Activated CD8-positive, alpha-beta memory T cell treated with anti-CD3 and anti-CD28 coated beads for 4 hours (primary cell): ENCODE measurements around the gene DCST1.

Experiments used
- DNase-seq, 2 donors: peaks; one replicate each; pipeline ENCODE4 v3.0.0-alpha.2; 2020; ENCODE audit warnings: low read depth in 2 of 2

Gene DCST1

DNA sequence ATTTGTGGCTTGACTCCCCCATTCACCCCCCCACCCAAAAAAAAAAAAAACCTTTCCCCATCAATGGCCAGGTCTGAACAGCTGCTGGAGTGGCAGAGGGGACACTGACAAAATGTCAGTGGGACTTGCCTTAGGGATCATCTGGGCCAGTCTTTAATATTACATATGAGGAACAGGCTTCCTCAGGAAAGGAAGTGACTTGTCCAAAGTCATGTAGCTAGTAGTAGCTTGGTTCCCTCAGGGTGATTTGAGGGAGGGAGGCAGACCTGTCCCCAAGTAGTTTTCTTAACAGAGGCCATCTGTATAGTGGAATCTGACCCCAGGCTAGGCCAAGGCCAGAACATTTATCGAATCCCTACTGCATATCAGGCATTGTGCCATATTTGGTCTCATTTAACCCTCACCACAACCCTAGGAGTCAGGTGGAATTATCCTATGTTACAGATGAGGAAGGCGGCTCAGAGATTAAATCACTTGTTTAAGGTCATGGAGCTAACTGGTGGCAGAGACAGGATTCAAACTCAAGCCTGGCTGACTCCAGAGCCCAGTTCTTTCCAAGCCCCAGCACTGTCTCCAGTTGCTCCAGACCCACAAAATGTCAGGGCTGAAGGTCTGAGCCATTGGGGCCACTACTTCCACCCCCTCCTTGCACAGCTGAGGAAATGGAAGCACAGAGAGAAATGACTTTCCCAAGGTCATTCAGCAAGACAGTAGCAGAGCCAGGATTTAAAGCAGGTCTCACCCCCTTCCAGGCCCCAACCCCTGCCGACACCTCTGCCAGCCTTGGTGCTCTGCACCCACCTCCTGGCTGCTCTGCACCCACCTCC, 20.6 kb upstream of the DCST1 start:
- no peak for DNase-seq

DNA sequence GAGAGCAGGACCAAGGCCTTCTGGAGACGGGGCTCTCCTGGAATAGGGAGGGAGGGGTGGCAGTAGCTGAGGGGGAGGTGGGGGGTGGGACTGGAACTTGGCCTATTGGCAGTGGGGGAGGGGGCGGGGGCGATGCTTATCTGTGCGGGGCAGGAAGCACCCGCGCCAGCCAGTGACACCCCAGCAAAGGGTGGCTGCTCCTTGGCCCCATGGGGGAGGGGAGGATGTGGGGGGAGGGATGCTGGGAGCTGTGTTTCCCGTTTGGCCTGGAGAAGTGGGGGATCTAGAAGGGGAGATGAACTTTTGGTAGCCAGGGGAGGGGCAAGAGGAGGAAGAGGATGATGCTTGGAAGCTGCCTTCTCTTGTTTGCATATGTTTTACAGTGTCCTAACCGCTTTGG, 20.0 kb upstream of the DCST1 start:
- no peak for DNase-seq

DNA sequence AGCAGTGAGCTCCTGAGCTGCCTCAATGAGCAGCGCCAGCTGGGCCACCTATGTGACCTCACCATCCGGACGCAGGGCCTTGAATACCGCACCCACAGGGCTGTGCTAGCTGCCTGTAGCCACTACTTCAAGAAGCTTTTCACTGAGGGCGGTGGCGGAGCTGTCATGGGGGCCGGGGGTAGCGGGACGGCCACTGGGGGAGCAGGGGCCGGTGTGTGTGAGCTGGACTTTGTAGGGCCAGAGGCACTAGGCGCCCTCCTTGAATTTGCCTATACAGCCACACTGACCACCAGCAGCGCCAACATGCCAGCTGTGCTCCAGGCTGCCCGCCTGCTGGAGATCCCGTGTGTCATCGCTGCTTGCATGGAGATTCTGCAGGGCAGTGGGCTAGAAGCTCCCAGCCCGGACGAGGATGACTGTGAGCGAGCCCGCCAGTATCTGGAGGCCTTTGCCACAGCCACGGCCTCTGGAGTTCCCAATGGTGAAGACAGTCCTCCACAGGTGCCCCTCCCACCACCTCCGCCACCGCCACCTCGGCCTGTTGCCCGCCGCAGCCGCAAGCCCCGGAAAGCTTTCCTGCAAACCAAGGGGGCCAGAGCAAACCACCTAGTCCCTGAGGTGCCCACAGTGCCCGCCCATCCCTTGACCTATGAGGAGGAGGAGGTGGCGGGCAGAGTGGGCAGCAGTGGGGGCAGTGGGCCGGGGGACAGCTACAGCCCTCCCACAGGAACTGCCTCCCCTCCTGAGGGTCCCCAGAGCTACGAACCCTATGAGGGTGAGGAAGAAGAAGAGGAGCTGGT, 18.7 kb upstream of the DCST1 start:
- no peak for DNase-seq

DNA sequence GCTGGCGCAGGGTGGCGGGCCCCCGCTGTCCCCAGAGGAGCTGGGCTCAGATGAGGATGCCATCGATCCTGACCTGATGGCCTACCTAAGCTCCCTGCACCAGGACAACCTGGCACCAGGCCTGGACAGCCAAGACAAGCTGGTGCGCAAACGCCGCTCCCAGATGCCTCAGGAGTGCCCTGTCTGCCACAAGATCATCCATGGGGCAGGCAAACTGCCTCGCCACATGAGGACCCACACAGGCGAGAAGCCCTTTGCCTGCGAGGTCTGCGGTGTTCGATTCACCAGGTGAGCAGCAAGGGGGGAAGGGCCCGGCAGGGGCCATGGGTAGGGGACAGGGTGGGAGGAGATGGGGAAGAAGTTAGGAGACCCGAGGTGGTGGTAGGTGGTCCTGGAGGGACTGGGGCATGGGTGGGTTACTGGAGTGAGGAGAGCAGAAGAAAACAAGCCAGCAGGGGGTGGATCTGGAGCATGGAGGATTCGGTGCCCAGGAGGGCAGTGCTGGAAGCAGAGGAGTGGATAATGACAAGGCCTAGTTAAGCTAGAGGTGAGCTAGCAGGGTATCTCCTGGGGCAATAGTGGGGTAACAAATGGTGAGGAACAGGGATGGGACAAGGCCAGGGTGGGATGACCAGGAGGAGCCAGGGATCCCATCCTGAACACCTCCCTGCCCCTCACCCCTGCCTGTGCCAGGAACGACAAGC, 17.9 kb upstream of the DCST1 start:
- no peak for DNase-seq

DNA sequence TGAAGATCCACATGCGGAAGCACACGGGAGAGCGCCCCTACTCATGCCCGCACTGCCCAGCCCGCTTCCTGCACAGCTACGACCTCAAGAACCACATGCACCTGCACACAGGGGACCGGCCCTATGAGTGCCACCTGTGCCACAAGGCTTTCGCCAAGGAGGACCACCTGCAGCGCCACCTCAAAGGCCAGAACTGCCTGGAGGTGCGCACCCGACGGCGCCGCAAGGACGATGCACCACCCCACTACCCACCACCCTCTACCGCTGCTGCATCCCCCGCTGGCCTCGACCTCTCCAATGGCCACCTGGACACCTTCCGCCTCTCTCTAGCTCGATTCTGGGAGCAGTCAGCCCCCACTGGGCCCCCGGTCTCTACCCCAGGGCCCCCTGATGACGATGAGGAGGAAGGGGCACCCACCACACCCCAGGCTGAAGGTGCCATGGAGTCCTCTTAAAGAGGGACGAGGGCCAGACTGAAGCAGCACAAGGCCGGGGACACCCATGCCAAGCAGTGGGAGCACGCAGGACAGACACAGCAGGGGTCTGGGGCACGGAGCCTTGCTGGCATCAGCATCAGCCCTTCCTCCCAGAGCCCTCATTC, 17.3 kb upstream of the DCST1 start:
- DNase-seq = no peak

DNA sequence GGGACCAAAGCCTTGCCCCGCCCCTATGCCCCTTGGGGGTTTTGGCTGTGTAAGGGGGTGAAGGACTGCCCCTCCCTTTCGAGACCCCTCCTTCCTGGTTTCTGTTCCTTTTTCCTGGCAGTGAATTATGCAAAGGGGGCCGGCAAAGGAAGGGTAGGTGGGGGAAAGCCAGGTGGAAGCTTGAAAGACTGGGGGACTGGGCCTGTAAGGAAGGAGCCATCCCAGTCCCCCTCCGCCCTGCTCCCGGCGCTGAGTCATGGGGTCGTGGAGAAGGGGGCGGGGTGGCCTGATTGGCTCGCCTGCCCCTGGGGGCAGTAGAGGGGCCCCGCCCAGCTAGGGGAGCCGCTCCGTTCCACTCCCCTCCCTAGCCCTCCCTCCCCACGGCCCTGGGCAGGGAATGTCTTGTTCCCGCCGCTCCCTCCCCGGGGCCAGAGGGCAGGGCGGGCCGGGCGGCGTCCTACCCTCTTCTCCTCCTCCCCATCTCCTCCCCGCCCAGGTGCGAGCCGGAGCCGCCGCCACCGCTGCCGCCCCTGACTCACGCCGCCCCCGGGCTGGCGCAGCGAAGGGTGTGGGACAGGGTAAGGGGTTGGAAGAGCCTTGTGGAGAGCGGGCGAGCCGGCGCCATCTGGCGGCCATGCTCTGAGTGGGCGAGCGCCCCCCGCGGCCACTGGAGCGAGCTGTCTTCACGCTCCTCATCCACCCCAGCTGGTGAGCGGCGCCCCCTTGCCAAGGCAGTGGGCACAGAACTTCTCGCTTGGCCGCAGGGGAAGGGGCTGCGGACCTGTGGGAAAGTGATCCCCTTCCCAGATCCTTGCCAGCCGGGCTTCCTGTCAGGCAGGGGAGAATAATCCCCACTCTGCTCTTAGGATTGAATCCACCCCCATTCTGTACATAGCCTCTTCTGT, 16.3 kb upstream of the DCST1 start:
- DNase-seq = peak; percentile 84

DNA sequence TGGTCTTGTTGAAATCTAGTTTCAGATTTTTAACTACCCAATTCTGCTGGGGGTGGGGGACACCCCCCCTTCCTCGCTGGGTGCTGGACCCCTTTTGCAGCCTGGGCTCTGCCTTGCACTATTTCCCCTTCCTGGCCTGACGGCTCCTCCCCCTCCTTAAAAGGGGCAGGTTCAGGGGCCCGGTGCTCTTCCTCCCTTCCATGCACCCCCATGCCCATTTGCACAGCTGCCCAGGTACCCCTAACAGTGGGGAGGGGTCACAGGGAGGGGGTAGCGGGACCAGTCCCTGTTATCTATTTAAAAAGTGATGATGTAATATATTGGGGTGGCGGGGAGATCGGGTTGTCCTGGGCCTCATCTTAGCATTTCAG, 15.7 kb upstream of the DCST1 start:
- no peak for DNase-seq

DNA sequence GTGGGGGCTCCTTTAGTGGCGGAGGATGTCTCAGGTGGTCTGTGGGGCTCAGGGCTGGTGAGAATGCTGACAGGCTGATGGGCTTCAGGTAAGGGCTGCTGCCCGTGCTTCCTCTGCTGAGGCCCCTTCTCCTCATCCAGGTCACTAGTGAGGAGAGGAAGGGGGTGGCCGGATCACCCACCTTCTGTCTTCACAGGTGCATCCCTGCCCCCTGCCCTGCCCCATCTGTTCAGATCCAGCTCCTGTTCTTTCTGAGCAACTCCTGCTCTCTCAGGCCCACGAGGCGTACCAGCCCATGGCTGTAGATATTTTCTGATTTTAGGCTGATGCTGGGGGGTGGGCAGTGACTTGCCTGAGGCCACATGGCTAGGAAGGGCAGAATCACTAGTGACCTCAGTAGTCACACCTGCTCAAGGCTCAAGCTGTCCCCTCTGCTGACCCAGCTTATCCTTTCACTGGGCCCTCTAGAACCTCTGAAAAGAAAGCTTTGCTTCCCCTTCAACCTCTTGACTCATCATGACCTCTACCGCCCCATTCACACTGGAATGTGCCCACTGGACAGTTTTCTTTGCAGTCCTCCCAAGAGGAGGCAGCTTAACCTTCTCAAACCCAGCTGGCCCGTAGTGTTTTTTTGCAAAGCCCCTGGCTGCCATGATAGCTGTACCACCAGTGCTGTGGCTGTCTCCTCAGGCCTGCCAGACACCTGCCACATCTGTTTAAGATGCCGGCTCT, 14.8 kb upstream of the DCST1 start:
- DNase-seq = no peak

DNA sequence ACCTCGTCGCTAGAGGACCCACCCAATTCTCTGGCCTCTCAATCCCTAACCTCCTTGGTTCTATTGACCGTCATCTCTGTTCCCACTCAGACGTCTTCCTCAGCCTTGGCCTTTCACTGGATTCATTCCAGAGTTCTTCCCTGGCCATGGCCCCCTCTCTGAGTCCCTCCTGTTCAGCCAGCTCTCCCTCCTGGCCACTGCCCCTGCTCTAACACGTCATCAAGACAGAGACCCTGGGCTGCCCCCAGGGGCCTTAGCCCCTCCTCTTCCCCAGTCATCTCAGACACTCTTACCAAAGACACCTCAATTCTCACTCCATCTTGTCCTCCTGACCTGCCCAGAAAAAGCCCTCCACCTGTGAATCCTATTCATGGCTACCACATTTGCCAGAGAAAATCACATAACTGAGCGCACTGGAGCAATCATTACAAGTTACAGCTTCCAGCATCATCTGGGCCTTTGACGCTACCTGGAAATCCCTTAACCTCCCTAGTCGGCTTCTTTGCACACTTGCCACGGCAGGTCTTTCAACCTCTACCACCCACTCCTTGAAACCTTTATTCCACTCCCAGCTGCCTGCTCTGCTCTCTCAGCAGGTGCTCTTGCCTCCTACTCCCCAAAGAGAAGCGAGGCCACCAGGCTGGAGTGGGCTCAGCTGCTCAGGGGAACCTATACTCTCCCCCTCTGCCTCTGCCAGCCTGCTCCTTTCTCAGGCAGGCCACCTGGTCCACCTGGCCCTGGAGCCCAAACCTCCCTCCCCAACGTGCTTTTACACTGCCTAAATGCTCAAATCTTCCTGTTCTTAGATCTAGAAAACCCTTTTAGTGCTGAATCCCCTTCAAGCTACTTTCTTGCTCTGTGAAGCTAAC, 14.0 kb upstream of the DCST1 start:
- DNase-seq = no peak

DNA sequence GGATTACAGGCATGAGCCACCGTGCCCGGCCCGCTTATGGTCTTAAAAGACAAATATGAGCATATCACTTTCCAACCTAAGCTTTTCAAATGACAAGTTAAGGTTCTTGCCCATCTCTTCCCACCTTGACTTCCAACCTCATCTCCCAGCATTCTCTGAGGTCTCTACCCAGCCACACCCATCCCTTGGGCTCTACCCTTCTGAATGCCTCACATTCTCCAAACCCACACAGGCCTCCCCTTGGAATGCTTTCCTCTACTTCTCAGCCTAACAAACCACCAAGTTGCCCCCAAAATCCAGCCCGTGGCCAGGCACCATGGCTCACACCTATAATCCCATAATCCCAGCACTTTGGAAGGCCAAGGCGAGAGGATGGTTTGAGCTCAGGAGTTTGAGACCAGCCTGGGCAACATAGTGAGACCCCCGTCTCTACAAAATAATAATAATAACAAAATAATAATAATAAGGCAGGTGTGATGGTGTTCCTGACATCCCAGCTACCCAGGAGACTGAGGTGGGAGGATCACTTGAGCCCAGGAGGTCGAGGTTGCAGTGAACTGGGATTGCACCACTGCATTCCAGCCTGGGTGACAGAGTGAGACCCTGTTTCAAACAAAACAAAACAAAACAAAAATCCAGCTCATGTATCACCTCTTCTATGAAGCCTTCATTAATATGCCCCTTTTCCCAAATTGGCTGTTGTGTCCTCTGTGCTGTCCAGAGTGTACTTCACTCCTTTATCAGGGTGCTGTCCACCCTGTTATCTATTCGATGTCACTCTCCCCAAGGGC, 11.3 kb upstream of the DCST1 start:
- no peak for DNase-seq

DNA sequence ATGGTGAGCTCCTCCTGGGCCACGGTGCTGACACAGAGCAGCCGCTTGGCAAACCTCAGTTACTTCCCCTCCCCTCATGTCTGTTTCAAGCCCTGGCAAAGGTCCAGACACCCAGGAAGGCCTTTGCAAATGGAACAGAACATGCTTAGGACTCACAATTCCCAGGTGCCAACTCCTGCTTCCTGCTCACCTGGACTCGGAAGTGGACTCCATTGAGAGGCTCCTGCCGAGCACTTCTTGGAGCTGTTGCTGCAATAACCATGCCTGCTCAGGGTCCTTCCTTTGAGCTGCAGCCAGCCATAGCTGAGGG, 10.7 kb upstream of the DCST1 start:
- DNase-seq = no peak

DNA sequence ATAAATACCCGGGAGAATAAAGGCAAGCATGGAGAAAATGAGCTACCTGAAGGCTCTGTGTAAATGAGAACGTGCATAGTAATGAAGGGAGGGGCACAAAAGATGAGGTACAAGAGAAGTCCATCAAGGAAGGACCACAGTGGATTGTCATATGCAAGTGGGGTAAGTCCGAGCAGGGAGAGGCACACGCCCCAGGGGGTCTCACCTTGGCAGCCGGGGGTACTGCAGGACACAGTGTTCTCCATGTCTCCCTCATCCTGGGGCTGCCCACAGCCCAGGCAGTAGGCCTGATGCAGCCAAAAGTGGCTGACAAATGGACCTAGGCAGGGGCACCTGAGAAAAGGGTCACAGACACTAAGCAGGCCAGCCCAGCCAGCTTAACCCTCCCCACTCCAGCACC, 10.0 kb upstream of the DCST1 start:
- no peak for DNase-seq

DNA sequence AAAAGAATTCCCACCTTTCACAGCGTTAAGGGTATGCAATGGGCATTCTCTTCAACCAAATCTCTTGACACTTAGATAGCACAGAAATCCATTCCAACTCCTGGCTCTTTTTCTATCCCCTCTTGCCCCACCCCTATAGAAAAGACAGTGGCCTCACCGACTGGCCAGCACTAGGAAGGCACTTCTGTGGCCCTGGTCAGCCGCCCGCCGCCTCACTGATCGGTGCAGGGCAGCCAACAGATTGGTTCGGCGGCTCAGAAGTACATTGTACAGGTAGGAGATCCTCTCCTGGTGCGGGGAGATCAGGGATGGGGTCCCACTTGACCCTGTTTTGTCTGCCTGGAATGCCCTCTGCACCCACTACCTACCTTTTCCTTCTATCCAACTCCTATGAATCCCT, 9.3 kb upstream of the DCST1 start:
- DNase-seq = no peak

DNA sequence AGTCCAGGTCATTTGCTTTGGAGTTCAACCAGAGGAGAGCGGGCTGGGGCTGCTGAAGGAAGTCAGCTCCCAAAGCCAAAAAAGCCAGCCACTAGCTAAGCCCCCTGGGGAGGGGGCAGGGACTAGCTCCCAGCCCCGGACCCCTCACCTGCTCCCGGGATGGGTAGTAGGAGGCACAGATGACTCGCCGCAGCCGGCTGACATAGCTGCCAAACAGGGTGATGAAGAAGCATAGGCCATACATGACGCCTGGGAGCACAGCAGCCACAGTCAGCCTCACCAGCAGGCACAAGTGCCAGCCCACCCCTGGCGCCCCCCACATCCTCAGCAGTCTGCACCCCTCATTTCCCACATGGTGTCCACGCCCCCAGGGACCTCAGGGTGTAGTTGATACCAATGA, 7.5 kb upstream of the DCST1 start:
- DNase-seq = no peak

DNA sequence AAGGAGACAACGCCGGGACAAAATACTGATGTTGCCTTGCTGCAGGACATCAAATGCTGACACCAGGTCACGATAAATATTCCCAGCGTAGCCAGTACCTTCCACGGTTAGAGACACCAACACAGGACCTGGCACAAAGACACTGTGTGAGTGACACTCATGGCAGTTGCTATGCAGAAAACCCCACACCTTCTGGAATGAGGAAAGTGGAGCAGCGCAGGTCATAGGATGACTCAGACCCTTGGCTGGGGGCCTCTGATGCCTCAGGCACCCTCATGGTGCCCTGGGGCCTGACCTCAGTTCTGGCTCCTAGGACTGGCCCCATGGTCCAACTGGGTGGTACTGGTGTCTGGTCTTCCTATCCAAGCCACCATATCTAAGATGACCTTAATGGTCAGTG, 7.0 kb upstream of the DCST1 start:
- DNase-seq = no peak

DNA sequence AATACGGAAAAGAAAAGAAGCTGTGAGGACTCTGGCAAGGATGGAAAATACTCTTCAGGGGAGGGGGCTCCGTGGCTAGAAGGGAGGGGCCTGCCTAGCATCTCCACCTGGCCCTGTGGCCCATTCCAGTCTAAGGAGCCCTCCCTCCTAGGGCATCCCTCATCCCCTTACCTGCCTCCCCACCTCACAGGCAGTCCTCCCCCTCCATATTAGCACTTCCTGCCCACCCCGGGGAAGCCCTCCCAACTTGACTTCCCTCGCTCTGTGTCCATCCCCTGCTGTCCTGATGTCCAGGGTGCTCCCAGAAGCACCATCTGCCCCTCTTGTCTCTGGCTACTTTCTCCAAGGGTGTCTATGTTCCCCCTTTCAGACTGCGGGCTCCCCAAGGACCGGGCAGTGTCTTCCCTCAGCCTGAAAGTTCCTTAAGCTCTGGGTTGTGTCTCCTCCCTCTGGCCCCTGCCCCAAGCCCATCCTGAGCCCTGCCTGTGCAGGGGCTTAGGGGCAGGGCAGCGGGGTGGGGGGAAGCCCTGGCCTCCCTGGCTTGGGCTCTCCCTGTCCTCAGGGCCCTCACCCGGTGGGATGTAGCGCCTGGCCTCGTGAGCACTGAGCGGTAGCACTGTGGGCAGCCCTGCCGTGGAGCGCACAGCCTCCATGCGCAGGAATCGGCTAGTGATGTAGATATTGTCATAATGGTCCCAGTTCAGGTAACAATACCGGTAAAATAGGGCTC, 3.9 kb upstream of the DCST1 start:
- no peak for DNase-seq

DNA sequence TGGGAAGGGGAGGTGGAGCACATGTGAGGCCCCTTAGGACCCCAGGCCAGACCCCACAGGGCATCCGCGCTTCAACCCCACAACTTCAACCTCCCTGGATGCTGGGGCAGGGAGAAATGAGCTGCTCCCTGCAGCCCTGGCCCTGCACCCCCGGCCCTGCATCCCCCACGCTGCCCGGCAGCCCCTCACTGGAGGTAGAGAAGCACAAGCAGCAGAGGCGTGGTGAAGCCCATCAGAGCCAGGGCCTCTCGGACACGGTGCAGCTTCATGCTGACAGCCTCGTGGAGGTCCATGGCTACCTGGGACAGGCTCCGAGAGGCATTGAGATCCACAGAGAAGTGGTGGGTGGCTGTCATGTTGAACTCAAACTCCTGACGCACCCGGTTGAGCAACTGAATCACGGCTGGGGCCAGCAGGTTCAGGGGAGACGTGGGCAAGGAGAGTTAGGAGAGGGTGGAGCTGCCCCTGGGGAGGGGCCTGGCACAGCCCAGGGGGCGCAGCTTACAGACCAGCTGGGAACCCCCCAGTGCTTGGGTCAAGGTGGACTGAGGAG, 3.3 kb upstream of the DCST1 start:
- DNase-seq = no peak

DNA sequence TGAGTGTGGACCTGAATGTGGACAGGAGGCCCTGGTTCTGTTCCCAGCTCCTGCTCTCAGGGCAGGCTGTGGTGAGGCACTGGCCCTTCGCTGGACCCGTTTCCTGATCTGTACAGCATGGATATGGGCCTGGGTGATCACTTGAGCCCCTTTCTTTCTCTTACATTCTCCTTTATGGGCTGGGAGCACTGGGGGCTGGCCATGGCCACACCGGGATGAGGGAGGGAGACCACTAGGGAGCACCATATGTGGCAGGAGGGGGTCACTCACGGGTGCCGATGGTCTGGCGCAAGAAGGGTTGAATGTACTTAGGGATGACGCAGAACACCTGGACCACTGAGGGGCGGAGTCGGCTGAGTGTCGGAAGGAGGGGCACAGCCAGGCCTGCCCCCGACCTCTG, 2.7 kb upstream of the DCST1 start:
- DNase-seq = no peak
